GM19372 (cell line): Measurements from ENCODE around the gene TPRG1L.
A peak's percentile ranks its signal among the peaks of the same experiment; 100 is the strongest.

Source experiments
- ATAC-seq: cut with Tn5 transposase; IDR thresholded peaks from one replicate; pipeline ENCODE4 v1.9.1; 2021; ENCODE audit warnings: mild to moderate bottlenecking, low read depth, moderate library complexity; ENCODE audit not compliant: unreplicated experiment

TPRG1L gene

GRCh38 chr1:3676581-3677470, 52.0 kb downstream of the TPRG1L start:
- peak; percentile 54 for ATAC-seq

- ATAC-seq, result peak; percentile 4
Observed at GRCh38 chr1:3677484-3677883, 52.7 kb downstream of the TPRG1L start.

GRCh38 chr1:3678361-3679097, 53.7 kb downstream of the TPRG1L start:
- no peak for ATAC-seq

GRCh38 chr1:3679098-3679555, 54.3 kb downstream of the TPRG1L start:
- no peak for ATAC-seq
